Loucy (cell line): ENCODE results near the gene PPP1R37.

Experiments used
- H2AFZ ChIP-seq: fragments of 200-600 bp; sonication (generic); 2 replicates; pipeline ENCODE4 v1.6.0; 2016; ENCODE audit warnings: antibody characterized with exemption, mild to moderate bottlenecking, low read length, moderate library complexity
- H3F3A ChIP-seq: fragments of 200-600 bp; 2 replicates; pipeline ENCODE4 v1.6.0; 2016; ENCODE audit warnings: antibody characterized with exemption, low read depth, mild to moderate bottlenecking
- H3K27me3 ChIP-seq: fragments of 200-600 bp; sonication (generic); 2 replicates; pipeline ENCODE4 v1.6.1; 2014; ENCODE audit warnings: low read length, mild to moderate bottlenecking; ENCODE audit not compliant: insufficient read depth, poor library complexity, severe bottlenecking
- H3K36me3 ChIP-seq: fragments of 200-600 bp; sonication (generic); 2 replicates; pipeline ENCODE4 v1.6.1; 2016; ENCODE audit warnings: low read length; ENCODE audit not compliant: insufficient read depth
- H3K4me1 ChIP-seq: fragments of 200-600 bp; sonication (generic); 2 replicates; pipeline ENCODE4 v1.5.1; 2014; ENCODE audit warnings: low read length, mild to moderate bottlenecking; ENCODE audit not compliant: insufficient read depth, poor library complexity, severe bottlenecking
- H3K4me2 ChIP-seq: fragments of 200-600 bp; sonication (generic); 2 replicates; pipeline ENCODE4 v1.6.0; 2014; ENCODE audit warnings: antibody characterized with exemption, low read length, low read depth, mild to moderate bottlenecking; ENCODE audit not compliant: poor library complexity, severe bottlenecking
- H3K4me3 ChIP-seq: fragments of 200-600 bp; sonication (generic); 2 replicates; pipeline ENCODE4 v1.5.1; 2014; ENCODE audit warnings: low read length, mild to moderate bottlenecking, mixed read lengths; ENCODE audit not compliant: poor library complexity, severe bottlenecking
- H3K79me2 ChIP-seq: fragments of 200-600 bp; sonication (generic); 2 replicates; pipeline ENCODE4 v1.6.1; 2014; ENCODE audit warnings: low read length; ENCODE audit not compliant: insufficient read depth
- H3K9ac ChIP-seq: fragments of 200-600 bp; sonication (generic); 2 replicates; pipeline ENCODE4 v1.6.0; 2014; ENCODE audit warnings: mild to moderate bottlenecking, low read depth, low read length, moderate library complexity; ENCODE audit not compliant: poor library complexity, severe bottlenecking
- H3K9me2 ChIP-seq: fragments of 200-600 bp; sonication (generic); replicated peaks from 2 replicates; pipeline ENCODE4 v1.6.1; 2016; ENCODE audit warnings: low read depth, low read length, mixed read lengths
- H3K9me3 ChIP-seq: fragments of 200-600 bp; sonication (generic); 2 replicates; pipeline ENCODE4 v1.6.1; 2014; ENCODE audit warnings: mild to moderate bottlenecking, antibody characterized with exemption, low read length, low read depth; ENCODE audit not compliant: insufficient read depth
- H4K20me1 ChIP-seq: fragments of 200-600 bp; sonication (generic); 2 replicates; pipeline ENCODE4 v1.6.0; 2014; ENCODE audit warnings: antibody characterized with exemption, low read length, mild to moderate bottlenecking; ENCODE audit not compliant: insufficient read depth, poor library complexity, severe bottlenecking
- CTCF ChIP-seq: fragments of 200-600 bp; sonication (generic); conservative IDR thresholded peaks from 2 replicates; pipeline ENCODE4 v1.5.1; 2014; ENCODE audit warnings: mild to moderate bottlenecking, antibody characterized with exemption, low read length
- EZH2phosphoT487 ChIP-seq: fragments of 200-600 bp; IDR thresholded peaks from 2 replicates; pipeline ENCODE4 v1.6.1; 2018; ENCODE audit warnings: antibody characterized with exemption, mild to moderate bottlenecking, moderate library complexity, borderline replicate concordance

PPP1R37 gene

GRCh38 chr19:45147835-45148676, 55.1 kb downstream of the PPP1R37 start:
- Histone ChIP-seq H3K9me3 (no peaks in the 10 kb centered on the region), H3K79me2 (no peaks in the 10 kb centered on the region), H2AFZ (no peak overlapping the region), H3K4me3 (no peak overlapping the region), H3K27me3 (no peaks in the 10 kb centered on the region), H3K9ac (no peak overlapping the region), H4K20me1 (no peaks in the 10 kb centered on the region), H3K9me2 (no peaks in the 10 kb centered on the region), H3K36me3 (peaks cover 10% of the 10 kb centered on the region; the same call in 1 of the 2 replicates), H3K4me2 (no peak overlapping the region), H3K4me1 (no peaks in the 10 kb centered on the region), H3F3A (no peaks in the 10 kb centered on the region)
- no peak for TF ChIP-seq EZH2phosphoT487
- TF ChIP-seq CTCF, result no peak

GRCh38 chr19:45149129-45149528, 56.1 kb downstream of the PPP1R37 start:
- Histone ChIP-seq H3F3A (no peaks in the 10 kb centered on the region), H3K4me2 (no peak overlapping the region), H3K9me2 (no peaks in the 10 kb centered on the region), H4K20me1 (no peaks in the 10 kb centered on the region), H3K27me3 (no peaks in the 10 kb centered on the region), H3K36me3 (peaks cover 9% of the 10 kb centered on the region; the same call in 1 of the 2 replicates), H2AFZ (no peak overlapping the region), H3K4me3 (no peak overlapping the region), H3K9me3 (no peaks in the 10 kb centered on the region), H3K9ac (no peak overlapping the region), H3K4me1 (no peaks in the 10 kb centered on the region), H3K79me2 (no peaks in the 10 kb centered on the region)
- TF ChIP-seq CTCF (no peak), EZH2phosphoT487 (no peak)

GRCh38 chr19:45150180-45150579, 57.2 kb downstream of the PPP1R37 start:
- Histone ChIP-seq H3K36me3 (no peaks in the 10 kb centered on the region; the same call in 1 of the 2 replicates), H4K20me1 (no peaks in the 10 kb centered on the region), H3K4me2 (no peak overlapping the region), H3K4me3 (no peak overlapping the region), H3K79me2 (no peaks in the 10 kb centered on the region), H3K27me3 (no peaks in the 10 kb centered on the region), H3F3A (no peaks in the 10 kb centered on the region), H3K4me1 (no peaks in the 10 kb centered on the region), H3K9me3 (no peaks in the 10 kb centered on the region), H2AFZ (no peak overlapping the region), H3K9me2 (no peaks in the 10 kb centered on the region), H3K9ac (no peak overlapping the region)
- no peak for TF ChIP-seq CTCF
- TF ChIP-seq EZH2phosphoT487, result no peak
